Transverse colon (tissue), 4 donors: Measurements from ENCODE around the gene TOX2. TPM values are rescaled to one million over a fixed set of nuclear protein-coding genes. Genes with fewer than 3 reads are reported as not detected.
A peak's percentile ranks its signal among the peaks of the same experiment; 100 is the strongest.

Source experiments
- DNase-seq: peaks from one replicate; pipeline ENCODE4 v3.0.0-alpha.2; 2019
- H3K27ac ChIP-seq, 4 donors: fragments of 200-600 bp; sonication (generic); 2 replicates each; pipeline ENCODE4 v1.5.1; 2016 to 2018; ENCODE audit warnings: inconsistent platforms in 4 of 4
- H3K27me3 ChIP-seq: fragments of 200-600 bp; sonication (generic); 2 replicates; pipeline ENCODE4 v1.5.1; 2017; ENCODE audit warnings: inconsistent platforms
- H3K36me3 ChIP-seq, 4 donors: fragments of 200-600 bp; sonication (generic); 2 replicates each; pipeline ENCODE4 v1.5.1; 2017 to 2019; ENCODE audit warnings: inconsistent platforms in 4 of 4
- H3K4me1 ChIP-seq, 4 donors: fragments of 200-600 bp; sonication (generic); 2 replicates each; pipeline ENCODE4 v1.5.1; 2017 to 2020; ENCODE audit warnings: inconsistent platforms in 4 of 4
- H3K4me3 ChIP-seq, 4 donors: fragments of 200-600 bp; sonication (generic); 1 replicate in 1 of 4; 2 replicates in 3 of 4; pipeline versions ENCODE4 v1.5.1 to v1.6.1; 2017 to 2019; ENCODE audit warnings: inconsistent platforms in 4 of 4
- H3K9me3 ChIP-seq, 2 donors: fragments of 200-600 bp; sonication (generic); 2 replicates each; pipeline ENCODE4 v1.5.1; 2017 to 2019; ENCODE audit warnings: inconsistent platforms in 2 of 2
- CTCF ChIP-seq, 5 experiments: fragments of 200-600 bp in 3 of 5; fragments of 450-650 bp in 2 of 5; sonication (generic) in 3 of 5; IDR thresholded peaks; 1 replicate in 2 of 5; 2 replicates in 3 of 5; pipeline ENCODE4 v1.5.1; 2016 to 2017; ENCODE audit warnings: antibody characterized with exemption in 5 of 5, inconsistent platforms in 3 of 5, mild to moderate bottlenecking in 2 of 5, moderate library complexity in 1 of 5
- EP300 ChIP-seq: sonication (generic); formaldehyde crosslinking; IDR thresholded peaks from one replicate; pipeline ENCODE4 v1.6.1; 2017; ENCODE audit warnings: antibody characterized with exemption, low read depth
- POLR2A ChIP-seq: fragments of 450-650 bp; IDR thresholded peaks from one replicate; pipeline ENCODE4 v1.6.1; 2016; ENCODE audit warnings: antibody characterized with exemption, mild to moderate bottlenecking, moderate library complexity
- POLR2AphosphoS5 ChIP-seq, 3 donors: sonication (generic); formaldehyde crosslinking; IDR thresholded peaks; one replicate each; pipeline ENCODE4 v1.6.1; 2016; ENCODE audit warnings: antibody characterized with exemption in 3 of 3
- WGBS, 2 donors: methylation state at CpG; one replicate each; pipeline ENCODE4 v1.1.5; 2018; ENCODE audit warnings: low coverage in 1 of 2; 5-methylcytosine and 5-hydroxymethylcytosine counted together
- in situ Hi-C, 4 donors: fragments of 200-750 bp; cut with MboI; loops; one replicate each; pipeline versions ENCODE4 v1.15.0 to v1.15.1; 2017; ENCODE audit warnings: low sequenced_read_pairs in 3 of 4, low pct_ligation_motif_present in 1 of 4, low pct_unique_long_range_greater_than_20kb in 1 of 4
- intact Hi-C: fragments of 100-400 bp; cut with DNase I; formaldehyde crosslinking; loops from one replicate; pipeline ENCODE4 v1.15.1; 2023; ENCODE audit warnings: low total_unique reads
- total RNA-seq, 4 donors: library from RNA; depleted of rRNA; stranded (reverse); fragments of >200 nt; gene quantifications; one replicate each; pipeline ENCODE4 v1.1.0, GENCODE V29; 2016

TOX2 gene
- total RNA-seq, 4 donors from 2014 or later: 1.5 to 15.7 (median 6.8) TPM

GRCh38 chr20:43940518-43941225 is 26.0 kb downstream of the TOX2 start:
- no peaks in the 10 kb centered on the region for H3K9me3 ChIP-seq
- H3K27ac ChIP-seq: peak overlapping the region in 1 of 4 donors; percentile 66
- TF ChIP-seq POLR2A: no peak
- no peak for TF ChIP-seq POLR2AphosphoS5 (IDR thresholded peaks at IDR 0.05)
- no peak for TF ChIP-seq CTCF (IDR thresholded peaks at IDR 0.05)
- TF ChIP-seq EP300: no peak
- no peaks in the 10 kb centered on the region for H3K27me3 ChIP-seq
- no peak overlapping the region for H3K4me3 ChIP-seq
- 87 to 94% methylated on average over 8 to 10 of the region's 10 CpGs for WGBS, 2 donors
- in situ Hi-C loops: no loop called here
- no peak for DNase-seq
- intact Hi-C loops: no loop called here
- peaks cover 0 to 43% (median 31%) of the 10 kb centered on the region in 4 donors for H3K4me1 ChIP-seq
- H3K36me3 ChIP-seq: no peaks in the 10 kb centered on the region

- DNase-seq: peak; percentile 27
- Histone ChIP-seq H3K36me3 (no peaks in the 10 kb centered on the region), H3K4me3 (no peak overlapping the region), H3K27me3 (no peaks in the 10 kb centered on the region), H3K27ac (peak overlapping the region in 3 of 4 donors; percentile 49 to 68 (median 66)), H3K9me3 (no peaks in the 10 kb centered on the region), H3K4me1 (peaks cover 0 to 43% (median 31%) of the 10 kb centered on the region in 4 donors)
- in situ Hi-C loops: no loop called here
- WGBS, 2 donors: 33 to 47% methylated on average over 1 to 10 of the region's 10 CpGs
- intact Hi-C loops: no loop called here
- TF ChIP-seq CTCF (IDR thresholded peaks at IDR 0.05) (no peak), POLR2AphosphoS5 (IDR thresholded peaks at IDR 0.05) (no peak), POLR2A (no peak)
Measured at GRCh38 chr20:43941476-43942200, 27.0 kb downstream of the TOX2 start.

- Histone ChIP-seq H3K27ac (peak overlapping the region; percentile 31 to 68 (median 58)), H3K27me3 (no peaks in the 10 kb centered on the region)
Measured at GRCh38 chr20:43942201-43942590, 27.5 kb downstream of the TOX2 start.

More at GRCh38 chr20:43942201-43942590, 27.5 kb downstream of the TOX2 start:
- in situ Hi-C loops (no loop called here), intact Hi-C loops (no loop called here)
- no peak for TF ChIP-seq POLR2A
- TF ChIP-seq POLR2AphosphoS5 (IDR thresholded peaks at IDR 0.05): no peak
- TF ChIP-seq CTCF (IDR thresholded peaks at IDR 0.05): no peak
- TF ChIP-seq EP300: no peak
- Histone ChIP-seq H3K9me3 (no peaks in the 10 kb centered on the region), H3K4me1 (peaks cover 0 to 43% (median 31%) of the 10 kb centered on the region in 4 donors), H3K4me3 (no peak overlapping the region), H3K36me3 (no peaks in the 10 kb centered on the region)
- DNase-seq: no peak
- 67 to 100% methylated on average over 1 of the region's 1 CpG for WGBS, 2 donors
